ENCODE data around the gene RAI1.
"Not testable (repeated sequence)": the region's sequence is repeated elsewhere in the genome, so short reads cannot be mapped to it uniquely, and the experiment has no call there.

The RAI1 gene

GRCh38 chr17:17806611-17807274 is 125.5 kb downstream of the RAI1 start:
- DNase-seq, result no peak

- DNase-seq, result no peak
Measured at GRCh38 chr17:17807440-17807839, 126.2 kb downstream of the RAI1 start.

DNA sequence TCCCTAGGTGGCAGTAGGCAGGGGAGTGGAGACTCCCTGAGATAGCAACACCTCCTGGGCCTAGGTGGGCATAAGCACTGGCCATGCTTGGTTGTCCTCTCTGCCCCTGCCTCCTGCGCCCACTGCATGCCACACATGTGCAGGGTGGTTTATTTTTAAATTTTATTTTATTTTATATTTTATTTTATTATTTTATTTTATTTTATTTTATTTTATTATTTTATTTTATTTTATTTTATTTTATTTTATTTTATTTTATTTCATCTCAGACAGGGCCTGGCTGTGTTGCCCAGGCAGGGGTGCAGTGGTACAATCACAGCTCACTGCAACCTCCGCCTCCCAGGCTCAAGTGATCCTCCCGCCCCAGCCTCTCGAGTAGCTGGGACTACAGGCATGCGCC is 126.9 kb downstream of the RAI1 start:
- not testable (repeated sequence) for DNase-seq

- no peak for DNase-seq
Measured at GRCh38 chr17:17808706-17809432, 127.6 kb downstream of the RAI1 start.

- no peak for DNase-seq
Measured at GRCh38 chr17:17809531-17810083, 128.3 kb downstream of the RAI1 start.

- no peak for DNase-seq
Measured at GRCh38 chr17:17810084-17810894, 129.0 kb downstream of the RAI1 start.

- DNase-seq, result no peak
Measured at GRCh38 chr17:17810895-17811248, 129.6 kb downstream of the RAI1 start.

DNA sequence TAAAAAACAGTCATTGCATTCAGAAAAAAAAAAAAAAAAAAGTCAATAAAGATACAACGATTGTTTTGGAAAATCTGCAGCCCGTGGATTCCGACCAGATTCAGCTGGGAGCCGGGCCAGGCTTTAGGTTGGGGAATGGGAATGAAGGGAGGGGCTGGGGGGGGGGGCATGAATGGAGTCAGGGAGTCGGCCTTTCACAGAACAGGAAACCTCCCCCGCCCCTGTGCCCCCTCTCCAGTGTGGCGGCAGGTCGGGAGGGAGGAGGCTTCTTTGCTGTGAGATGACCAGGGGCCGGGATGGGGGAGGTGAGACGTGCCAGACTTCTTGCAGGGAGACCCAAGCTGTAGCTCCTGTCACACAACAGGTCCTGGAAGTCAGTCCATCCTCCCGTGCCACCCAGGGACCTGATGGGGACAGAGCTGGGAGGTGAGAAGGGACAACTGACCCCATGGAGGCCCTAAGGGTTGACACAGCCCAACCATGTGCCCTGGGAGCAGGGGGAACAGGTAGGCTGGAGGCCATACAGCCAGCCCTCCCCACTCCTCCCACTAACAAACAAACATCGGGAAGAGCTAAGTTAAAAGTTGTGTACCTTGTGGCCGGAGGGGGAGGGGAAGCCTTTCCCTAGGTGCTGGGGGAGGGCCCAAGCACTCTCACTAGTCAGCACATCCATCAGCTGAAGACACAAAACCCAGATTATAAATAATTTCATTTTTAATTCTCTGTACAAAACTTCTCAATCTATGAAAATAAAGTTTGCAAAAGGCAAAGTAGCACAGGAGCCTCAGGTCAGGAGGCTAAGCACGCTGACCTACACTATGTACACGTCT is 130.3 kb downstream of the RAI1 start:
- DNase-seq, result no peak

GRCh38 chr17:17812211-17813054 is 131.2 kb downstream of the RAI1 start:
- DNase-seq, result peak; percentile 74

- no peak for DNase-seq
Measured at GRCh38 chr17:17813055-17813724, 131.9 kb downstream of the RAI1 start.

DNA sequence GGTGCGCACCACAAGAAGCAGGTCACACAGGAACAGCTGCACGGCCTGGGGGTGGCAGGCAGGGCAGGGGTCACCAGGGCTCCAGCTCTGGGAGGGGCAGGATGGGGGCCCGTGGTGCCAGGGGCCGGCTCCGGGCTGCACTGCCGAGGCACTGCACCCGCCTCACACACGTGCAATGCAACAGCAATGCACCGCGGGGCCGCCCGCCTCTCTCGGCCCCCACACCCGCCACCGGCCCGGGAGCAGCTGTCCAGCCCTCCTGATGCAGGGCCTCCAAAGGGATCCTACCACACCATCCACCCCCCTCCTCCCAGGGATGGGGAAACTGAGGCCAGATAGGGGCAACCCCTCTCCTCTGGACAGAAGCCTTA is 132.5 kb downstream of the RAI1 start:
- no peak for DNase-seq

- DNase-seq, result no peak
Measured at GRCh38 chr17:17814162-17815061, 133.2 kb downstream of the RAI1 start.

GRCh38 chr17:17815062-17815406 is 133.8 kb downstream of the RAI1 start:
- no peak for DNase-seq

DNA sequence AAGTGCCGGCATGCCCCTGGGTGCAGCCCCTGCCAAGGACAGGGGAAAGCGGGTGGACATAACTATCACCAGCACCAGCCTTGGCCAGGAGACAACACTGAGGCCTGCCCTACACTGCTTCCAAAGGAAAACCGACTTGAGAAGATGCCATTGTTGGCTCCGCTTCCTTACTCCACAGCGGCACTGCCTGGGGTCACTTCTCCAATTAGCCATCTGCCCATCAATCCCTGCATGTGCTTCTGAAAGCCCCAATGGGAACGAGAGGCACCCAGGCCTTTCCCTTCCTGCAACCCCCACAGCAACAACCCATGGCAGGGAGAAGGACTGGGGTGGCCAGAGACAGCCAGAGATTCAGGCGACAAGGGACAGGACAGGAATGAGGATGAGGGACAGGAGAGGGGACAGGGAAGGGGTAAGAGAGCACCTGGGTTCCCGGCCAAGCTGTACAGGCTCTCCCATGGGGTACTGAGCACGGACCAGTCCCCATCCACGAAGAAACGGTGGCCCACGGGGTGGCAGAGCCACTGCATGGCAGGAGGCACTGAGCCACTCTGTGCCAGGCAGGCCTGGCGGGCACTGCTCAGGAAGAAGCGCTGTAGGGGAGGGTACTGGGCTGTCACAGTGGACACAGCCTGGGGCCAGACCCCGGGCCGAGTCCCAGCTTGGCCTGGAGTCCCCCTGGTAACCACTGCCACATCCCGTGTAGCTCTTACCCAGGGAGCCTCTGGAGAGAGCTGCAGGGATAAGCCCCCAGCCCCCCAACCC is 134.4 kb downstream of the RAI1 start:
- DNase-seq, result no peak

DNA sequence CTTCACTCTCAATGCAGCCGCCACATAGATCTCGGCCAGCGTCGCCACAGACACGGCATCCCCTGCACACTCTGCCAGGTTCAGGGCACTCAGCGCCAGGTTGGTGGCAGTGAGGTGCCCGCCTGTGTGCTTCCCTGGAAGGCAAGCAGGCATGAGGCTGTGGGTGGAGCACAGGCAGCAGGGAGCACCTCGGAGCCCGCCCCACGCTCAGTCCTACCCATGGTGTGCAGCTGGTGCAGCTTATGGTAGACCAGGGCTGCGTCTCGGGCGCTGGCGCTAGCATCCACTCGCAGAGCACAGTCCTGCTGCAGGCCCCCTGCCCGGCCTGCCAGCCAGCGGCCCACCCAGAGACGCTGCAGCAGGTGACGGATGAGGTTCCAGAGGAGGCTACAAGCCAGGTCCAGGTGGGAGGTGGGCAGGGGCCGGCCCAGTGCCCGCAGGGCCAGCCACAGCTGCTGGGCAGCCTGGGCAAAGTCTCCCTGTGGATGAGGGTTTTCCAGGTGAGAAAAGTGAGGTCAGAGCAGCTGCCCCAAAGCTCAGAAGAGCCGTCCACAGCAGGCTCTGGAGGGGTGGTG is 135.1 kb downstream of the RAI1 start:
- DNase-seq, result no peak

GRCh38 chr17:17816831-17817551 is 135.7 kb downstream of the RAI1 start:
- DNase-seq, result no peak

DNA sequence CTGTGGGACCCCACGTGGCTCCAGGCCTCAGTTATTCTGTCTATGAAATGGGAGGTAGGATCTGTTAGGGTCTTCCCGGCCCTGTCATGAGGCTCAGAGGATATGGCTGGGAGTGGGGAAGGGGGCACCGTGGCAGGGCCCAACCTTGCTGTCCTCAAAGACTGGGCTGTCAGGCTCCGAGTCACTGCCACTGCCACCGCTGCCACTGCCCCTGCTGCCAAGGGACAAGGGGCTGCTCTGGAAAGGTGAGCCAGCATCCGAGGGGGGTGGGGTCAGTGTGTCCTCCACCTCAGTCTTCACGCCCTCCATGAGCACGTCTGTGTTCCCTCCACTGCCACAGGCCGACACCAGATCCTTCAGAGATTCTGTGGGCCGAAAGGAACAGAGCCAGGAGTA is 136.3 kb downstream of the RAI1 start:
- DNase-seq, result no peak

GRCh38 chr17:17818088-17818526 is 136.8 kb downstream of the RAI1 start:
- DNase-seq, result no peak
